GM19240 (cell line): Measurements from ENCODE around the gene TMEM131.
"Not testable (repeated sequence)": the region's sequence is repeated elsewhere in the genome, so short reads cannot be mapped to it uniquely, and the experiment has no call there.

Source experiments
- DNase-seq: peaks from one replicate; pipeline ENCODE4 v3.0.0; 2011; ENCODE audit warnings: low spot score; ENCODE audit not compliant: insufficient read length

Gene TMEM131, protein sequence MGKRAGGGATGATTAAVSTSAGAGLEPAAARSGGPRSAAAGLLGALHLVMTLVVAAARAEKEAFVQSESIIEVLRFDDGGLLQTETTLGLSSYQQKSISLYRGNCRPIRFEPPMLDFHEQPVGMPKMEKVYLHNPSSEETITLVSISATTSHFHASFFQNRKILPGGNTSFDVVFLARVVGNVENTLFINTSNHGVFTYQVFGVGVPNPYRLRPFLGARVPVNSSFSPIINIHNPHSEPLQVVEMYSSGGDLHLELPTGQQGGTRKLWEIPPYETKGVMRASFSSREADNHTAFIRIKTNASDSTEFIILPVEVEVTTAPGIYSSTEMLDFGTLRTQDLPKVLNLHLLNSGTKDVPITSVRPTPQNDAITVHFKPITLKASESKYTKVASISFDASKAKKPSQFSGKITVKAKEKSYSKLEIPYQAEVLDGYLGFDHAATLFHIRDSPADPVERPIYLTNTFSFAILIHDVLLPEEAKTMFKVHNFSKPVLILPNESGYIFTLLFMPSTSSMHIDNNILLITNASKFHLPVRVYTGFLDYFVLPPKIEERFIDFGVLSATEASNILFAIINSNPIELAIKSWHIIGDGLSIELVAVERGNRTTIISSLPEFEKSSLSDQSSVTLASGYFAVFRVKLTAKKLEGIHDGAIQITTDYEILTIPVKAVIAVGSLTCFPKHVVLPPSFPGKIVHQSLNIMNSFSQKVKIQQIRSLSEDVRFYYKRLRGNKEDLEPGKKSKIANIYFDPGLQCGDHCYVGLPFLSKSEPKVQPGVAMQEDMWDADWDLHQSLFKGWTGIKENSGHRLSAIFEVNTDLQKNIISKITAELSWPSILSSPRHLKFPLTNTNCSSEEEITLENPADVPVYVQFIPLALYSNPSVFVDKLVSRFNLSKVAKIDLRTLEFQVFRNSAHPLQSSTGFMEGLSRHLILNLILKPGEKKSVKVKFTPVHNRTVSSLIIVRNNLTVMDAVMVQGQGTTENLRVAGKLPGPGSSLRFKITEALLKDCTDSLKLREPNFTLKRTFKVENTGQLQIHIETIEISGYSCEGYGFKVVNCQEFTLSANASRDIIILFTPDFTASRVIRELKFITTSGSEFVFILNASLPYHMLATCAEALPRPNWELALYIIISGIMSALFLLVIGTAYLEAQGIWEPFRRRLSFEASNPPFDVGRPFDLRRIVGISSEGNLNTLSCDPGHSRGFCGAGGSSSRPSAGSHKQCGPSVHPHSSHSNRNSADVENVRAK (N-terminal part only)

DNA sequence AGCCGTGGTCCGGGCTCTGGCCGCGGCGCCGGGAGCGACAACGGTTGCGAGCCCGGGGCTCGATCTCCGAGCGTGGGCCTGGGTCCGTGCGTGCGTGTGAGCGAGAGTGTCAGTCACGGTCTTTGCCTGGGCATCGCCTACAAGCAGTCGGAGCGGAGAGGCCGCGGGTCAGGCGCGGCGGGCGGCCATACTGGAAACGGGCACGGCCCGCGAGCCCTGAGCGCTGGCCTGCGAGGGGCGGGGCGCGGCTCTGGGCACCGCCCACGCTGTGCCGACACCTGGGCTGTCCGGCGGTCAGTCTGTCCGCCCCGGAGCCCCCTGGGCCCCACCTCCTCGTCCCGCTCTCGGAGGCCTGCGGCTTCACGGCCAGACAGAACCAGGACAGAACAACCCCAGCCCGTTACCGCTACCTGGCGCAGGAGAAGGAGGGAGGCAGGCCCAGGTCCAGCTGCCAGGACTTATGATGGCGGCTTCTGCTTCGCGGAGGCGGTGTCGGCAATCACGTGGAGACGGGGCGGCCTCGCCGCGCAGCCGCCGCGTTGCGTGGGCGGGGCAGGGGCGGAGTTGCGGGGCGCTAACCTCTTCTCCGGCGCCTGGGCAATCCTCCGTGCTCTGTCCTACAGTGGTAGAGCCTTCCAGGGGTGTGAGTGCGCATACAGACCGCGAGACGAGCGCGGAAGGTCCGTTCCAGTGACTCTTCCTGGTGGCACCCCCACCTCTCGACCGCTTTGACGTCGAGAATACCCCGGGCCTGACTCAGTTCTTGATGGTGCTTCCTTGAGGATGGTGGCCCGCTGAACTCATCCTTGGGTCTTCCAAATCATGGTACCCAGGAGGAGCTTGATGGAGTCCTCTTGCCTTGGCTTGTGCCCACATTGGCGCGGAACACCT lies at the start of gene TMEM131:
TMEM131 (minus strand) TSS at position 215 of the 891 bp plus-strand sequence. CDS start 286 bp downstream, outside the sequence.
- DNase-seq: peak; percentile 77

DNA sequence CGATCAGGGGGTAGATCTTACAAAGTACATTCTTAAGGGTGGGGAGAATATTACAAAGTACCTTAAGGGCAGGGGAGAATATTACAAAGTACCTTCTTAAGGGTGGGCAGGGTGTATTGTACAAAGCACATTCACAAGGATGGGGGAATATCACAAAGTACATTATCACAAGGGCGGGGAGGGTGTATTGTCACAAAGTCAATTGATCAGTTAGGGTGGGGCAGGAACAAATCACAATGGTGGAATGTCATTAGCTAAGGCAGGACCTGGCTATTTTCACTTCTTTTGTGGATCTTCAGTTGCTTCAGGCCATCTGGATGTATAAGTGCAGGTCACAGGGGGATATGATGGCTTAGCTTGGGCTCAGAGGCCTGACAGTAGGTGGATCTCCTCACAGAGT lies 49.0 kb upstream of the TMEM131 start:
- DNase-seq: not testable (repeated sequence)

DNA sequence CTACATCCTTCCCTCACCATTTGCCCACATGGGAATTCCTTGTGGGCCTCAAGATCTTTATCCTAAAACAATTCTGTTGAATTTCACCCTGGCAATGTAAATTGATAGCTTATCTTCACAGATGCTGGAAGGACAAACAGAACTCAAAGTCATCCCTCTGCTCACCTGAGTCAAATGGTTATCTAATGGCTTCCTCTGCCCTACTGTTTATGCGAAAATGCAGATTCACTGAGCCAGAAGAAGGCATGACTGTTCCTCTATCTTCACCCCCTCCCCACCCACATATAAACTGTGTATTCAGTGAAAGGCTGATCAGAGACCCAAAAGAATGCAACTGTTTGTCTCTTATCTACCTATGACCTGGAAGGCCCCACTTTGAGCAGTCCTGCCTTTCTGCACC lies 47.4 kb upstream of the TMEM131 start:
- DNase-seq: no peak

DNA sequence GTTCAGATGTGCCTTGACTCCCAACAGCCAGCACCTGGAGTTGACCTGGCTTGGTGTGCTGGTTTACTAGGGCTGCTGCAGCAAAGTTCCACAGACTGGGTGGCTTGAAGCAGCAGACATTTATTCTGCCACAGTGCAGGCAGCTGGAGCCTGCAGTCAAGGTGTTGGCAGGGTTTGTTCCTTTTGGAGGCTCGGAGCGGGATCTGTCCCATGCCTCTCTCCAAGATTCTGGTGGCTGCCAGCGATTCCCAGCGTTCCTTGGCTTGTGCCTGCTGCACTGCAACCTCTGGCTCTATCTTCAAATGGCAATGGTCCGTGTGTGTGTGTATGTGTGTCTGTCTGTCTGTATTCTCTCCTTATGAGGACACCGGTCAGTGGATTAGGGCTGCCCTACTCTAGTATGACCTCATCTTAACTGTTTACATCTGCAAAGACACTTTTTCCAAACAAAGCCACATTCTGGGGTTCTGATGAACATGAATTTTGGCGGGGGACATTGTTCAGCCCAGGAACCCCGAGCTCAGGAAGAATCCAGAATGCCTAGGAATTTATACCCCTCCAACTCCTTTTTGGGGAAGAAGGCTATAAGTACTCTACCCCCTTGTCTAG lies 44.7 kb upstream of the TMEM131 start:
- no peak for DNase-seq

DNA sequence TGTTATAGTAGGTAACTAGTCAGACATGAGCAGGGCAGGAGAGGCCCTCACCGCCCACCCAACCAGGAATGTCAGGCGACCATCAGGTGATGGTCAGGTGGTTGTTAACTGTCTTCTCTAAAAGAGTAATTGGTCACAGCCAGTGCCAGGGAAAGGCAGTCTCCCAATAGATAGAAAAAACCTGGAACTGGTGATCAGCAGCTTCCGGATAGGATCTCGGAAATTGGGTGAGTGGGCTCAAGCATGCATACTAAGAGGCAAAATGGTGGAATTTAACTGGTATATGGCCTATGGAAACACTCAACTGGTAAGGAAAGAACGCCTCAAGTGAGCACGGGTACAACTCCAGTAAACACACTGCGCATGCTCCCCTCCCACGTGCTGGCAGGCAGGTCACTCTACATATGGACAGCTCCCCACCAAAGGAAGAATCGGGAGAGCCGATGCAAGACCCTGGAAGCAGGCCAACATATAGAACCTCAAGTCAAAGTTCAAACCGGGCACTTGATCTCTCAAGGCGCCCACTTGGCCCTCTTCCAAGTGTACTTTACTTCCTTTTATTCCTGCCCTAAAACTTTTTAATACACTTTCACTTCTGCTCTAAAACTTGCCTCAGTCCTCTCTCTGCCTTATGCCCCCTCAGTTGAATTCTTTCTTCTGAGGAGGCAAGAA lies 43.5 kb upstream of the TMEM131 start:
- DNase-seq: no peak

DNA sequence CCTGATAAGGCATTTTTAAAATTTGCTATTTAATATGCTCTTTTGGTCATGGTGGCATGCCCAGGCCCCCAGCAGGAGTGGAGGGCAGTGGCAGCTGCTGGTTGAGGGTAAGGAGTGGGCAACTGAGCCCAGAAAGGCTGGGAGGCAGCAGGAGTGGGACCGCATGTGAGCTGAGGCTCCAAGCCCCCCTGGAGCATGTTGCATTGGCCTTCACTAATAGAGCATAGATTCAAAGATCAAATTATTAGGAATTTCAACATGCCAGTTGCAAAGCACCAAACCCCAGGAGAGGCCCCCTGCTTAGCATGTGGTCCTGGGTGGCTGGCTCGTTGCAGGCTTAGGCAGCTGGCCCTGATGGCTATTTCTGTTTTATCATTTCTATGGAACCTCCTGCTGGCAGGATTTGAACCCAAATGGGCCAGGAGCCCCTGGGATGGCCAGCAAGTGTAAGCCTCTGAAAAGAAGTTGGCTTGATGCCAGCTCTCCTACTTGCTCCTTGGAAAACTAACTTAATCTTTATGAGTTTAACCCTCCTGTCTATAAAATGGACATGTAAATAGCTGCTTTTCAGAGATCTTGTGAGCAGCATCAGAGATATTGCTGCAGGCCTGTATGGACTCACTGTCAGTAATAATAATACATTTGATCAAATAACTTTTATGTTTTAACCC lies 42.1 kb upstream of the TMEM131 start:
- DNase-seq: no peak

DNA sequence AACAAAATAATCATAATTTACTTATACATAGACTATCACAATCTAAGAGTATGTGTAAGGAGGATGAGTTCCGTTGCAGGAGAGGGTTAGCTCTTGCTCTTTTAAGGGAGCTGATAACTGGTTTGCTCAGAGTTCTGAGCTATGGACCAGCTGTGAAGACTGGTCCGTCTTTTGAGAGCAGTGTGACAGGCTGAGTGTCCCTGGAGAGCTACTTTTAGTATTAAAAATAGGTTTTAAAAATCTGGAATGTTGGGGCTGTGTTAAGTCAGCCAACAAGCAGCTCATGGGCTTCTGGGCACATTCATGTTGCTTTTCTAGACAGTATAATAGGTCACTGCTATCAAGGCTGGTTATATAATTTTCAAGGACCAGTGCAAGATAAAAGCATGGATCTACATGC lies 41.5 kb upstream of the TMEM131 start:
- DNase-seq: no peak

DNA sequence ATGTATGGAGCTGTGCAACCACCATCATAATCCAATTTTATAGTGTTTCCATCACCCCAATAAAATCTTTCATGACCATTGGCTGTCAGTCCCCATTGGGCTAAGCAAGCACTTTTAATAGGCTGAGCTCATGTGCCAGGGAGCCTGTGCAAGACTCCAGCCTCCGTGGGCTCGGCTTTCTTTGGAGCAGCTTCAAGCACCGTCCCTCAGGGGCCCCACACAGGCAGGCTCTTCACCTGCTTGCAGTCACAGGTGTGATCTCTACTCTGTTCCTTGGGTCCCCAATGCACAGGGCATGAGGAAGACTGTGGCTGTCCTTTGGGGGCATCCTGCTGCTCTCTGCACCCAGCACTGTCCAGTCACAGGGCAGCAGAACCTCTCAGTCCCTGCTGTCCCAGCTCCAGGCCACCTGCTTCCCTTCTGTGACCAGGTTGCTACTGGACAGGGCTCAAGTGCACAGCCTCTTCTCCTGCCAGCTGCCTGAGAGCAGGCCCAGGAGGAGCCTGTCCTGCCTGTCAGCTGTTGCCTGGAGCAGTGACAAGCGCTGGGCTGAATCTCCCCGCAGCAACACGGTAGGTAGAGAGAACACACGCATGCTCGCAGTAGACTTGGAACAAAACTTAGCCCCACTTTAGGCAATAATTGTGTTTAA lies 40.7 kb upstream of the TMEM131 start:
- no peak for DNase-seq

DNA sequence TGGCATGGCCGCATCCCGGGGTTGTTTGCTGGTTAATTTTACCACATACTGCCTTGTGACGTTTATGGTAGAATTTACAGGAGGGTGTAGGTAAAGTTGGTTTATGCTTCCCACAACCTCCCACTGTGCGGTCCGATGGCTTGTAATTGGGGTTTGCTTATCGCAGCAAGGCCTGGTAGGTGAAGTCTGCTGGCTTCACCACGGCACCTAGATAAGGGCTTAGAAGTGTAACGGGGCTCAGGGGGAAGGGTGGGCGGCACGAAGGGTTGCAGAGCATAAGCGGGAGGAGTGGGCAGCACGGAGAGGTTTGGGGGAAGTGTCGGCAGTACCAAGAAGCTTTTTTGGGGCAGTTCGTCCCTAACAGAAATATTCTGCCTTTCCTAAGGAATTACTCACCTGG lies 39.0 kb upstream of the TMEM131 start:
- no peak for DNase-seq

DNA sequence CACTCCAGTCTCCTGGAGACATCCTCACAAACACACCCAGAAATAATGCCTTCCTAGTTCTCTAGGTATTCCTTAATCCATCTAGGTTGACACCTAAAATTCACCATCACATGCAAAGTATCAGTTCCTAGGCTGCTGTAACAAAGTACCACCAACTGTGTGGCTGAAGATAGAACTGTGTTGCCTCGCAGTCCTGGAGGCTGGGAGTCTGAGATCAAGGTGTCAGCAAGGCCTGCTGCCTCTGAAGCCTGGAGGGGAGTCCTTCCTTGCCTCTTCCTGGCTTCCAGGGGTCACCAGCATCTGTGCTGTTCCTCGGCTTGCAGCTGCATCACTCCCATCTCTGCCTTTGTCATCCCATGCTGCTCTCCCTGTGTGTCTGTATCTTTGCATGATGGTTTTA lies 36.3 kb upstream of the TMEM131 start:
- DNase-seq: no peak

DNA sequence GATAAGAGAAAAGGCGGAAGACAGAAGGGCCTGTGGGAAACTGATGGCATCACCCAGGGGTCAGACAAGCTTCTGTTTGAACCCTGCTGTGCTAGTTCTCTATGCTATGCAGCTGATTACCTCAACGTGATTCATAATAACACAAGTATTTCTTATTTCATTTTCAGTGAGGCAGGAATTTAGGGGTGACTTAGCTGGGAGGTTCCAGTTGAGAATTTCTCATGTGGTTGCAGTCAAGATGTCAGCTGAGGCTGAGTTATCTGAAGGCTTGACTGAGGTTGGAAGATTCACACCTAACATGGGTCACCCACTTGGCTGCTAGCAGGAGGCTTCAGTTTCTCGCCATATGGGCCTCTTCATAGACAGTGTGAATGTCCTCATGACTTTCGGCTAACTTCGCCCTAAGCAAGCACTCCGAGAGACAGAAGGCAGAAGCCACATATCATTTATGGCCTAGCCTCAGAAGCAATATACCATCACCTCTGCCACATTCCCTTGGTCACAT lies 34.0 kb upstream of the TMEM131 start:
- DNase-seq: no peak

DNA sequence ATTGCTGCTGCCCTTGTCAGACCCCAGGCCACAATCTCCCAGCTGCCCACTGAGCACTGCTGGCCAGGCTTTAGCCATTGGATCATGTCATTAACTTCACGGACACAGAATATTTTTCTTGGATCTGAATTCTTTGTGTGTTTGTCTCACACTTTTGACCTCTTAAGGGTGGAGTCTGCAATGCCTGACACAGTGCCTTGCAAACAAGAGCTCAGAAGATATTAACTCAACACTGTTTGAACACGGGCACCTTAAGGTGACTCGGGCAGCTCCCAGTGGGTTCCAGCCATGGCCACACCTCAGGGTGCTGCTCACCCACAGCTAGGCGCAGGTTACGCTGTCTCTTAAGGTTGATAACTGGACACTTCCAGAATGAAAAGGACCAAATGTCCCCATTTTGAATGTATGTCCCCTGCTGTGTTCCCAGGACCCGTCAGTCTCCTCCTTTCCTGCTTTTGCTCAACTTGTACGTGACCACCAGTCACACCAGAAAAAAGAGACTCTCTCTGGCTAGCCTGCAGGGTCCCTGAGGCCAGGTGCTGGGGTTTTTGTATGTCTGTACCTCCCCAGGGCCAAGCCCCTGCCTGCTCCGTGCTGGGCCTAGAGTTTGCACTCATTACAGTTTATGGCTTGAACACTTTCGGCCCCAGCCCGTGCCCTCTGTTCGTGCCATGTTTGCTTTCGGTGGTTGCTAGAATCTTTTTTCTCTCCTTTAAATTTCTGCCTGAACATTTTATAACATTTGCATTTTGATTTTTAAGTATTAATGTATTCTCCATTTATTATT lies 33.4 kb upstream of the TMEM131 start:
- DNase-seq: no peak

DNA sequence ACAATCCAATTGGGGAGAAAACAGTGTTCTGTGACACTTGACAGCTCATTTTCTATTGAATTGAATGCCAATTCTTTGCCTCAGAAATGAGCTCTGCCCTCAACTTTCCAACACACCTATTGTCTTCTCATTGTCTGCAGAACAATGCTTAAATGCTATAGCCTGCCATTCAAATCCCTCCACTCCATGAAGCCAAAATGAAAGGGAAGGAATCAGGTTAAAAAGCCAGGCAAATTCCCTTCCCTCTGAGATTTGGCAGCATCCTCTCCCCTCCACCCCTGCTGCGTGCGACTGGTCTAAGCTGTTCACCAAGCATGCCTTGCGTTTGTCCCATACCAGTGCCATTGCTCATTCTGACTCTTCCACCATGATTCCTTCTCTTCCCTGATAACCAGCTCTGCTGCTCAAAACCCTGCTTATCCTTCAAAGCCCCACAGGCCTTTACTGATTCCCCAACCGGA lies 32.4 kb upstream of the TMEM131 start:
- no peak for DNase-seq

DNA sequence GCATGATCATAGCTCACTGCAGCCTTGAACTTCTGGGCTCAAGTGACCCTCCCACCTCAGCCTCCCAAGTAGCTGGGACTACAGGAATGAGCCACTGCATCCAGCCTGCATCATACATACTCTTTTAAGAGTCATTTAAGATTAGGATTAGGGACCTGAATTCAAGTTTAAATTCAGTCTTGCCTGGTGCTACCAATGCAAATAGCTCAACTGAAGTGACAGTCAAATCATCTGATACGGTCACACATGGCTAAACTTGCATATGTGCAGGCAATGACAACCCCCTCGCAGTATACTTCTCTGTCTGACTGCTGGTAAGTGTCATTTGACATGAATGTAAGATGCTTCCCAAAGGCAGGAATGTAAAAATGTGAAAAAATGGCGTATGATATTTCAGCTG lies 31.8 kb upstream of the TMEM131 start:
- no peak for DNase-seq

DNA sequence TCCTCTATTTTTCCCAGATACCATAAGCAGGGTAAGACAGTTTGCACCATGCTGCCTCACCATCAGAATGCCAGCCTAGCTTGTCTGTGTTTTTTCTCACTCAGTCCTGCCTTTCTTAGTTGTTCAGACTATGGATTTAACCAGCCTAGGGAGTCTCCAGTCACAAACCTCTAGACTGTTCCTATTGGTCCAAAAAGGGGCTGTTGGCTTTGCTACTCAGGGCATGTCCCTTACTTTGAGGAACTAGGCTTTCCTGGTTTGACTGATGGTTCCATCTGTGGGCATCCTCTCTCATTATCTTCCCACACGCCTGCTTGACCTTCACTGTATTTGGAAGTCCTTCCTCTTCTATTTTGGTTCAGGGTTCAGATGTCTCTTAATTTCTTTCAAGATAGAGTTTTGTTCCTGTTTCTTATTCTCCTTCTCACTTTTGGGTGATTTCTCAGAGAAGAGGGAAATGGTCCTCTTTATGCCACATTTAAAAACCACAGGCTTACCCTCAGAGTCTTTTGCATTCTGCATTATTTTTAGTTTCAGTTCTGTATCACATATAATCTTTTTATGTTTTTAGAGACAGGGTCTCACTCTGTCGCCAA lies 31.3 kb upstream of the TMEM131 start:
- peak; percentile 63 for DNase-seq

DNA sequence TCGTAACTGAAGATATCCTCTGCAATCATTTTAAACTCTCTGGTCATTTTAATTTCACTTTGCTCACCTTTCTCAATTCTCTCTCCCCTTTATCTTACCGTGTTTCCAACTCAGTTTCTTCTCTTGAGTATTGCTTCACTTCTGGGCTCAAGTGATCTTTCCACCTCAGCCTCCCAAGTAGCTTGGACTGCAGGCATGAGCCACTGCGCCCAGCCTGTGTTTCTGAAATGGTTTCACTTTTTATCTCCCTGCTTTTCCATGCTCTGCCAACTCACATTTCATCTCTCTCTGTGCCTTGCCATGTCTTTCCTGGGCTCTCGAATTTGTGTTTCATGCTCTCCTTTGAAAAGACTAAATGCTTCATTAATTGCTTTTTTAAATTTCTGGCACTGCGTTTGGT lies 30.5 kb upstream of the TMEM131 start:
- DNase-seq: no peak

DNA sequence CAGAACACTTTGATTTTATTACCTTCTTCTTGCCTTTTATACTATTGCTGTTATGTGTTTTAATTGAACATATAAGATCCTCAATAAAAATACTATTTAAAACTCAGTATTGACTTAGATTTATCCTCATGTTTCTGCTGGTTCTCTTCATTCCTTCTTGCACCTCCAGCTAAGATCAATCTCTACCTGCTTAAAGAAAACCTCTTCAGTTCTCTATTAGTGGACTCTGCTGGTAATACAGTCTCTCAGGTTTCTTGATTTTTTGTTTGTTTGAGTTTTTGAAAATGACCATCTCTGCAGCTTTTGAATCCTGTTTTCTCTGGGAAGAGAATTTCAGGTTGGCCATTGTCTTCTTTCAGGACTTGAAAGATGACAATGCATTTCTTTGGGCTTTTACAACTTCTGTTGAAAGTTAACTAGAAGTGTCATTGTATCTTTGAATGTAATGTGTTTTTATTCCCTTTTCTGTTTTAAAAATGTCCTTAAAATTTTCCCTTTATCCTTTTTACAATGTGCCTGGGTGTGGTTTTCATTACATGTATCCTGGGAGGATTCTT lies 29.8 kb upstream of the TMEM131 start:
- no peak for DNase-seq
